GM11168 (cell line): ENCODE data around the gene STX2.
"Not testable (repeated sequence)": the region's sequence is repeated elsewhere in the genome, so short reads cannot be mapped to it uniquely, and the experiment has no call there.

Experiments
- in situ Hi-C: fragments of 300-500 bp; cut with MboI; formaldehyde crosslinking; loops from one replicate; pipeline ENCODE4 v1.12.0; 2022; ENCODE audit warnings: low sequenced_read_pairs; ENCODE audit not compliant: unreplicated experiment

STX2 gene

DNA sequence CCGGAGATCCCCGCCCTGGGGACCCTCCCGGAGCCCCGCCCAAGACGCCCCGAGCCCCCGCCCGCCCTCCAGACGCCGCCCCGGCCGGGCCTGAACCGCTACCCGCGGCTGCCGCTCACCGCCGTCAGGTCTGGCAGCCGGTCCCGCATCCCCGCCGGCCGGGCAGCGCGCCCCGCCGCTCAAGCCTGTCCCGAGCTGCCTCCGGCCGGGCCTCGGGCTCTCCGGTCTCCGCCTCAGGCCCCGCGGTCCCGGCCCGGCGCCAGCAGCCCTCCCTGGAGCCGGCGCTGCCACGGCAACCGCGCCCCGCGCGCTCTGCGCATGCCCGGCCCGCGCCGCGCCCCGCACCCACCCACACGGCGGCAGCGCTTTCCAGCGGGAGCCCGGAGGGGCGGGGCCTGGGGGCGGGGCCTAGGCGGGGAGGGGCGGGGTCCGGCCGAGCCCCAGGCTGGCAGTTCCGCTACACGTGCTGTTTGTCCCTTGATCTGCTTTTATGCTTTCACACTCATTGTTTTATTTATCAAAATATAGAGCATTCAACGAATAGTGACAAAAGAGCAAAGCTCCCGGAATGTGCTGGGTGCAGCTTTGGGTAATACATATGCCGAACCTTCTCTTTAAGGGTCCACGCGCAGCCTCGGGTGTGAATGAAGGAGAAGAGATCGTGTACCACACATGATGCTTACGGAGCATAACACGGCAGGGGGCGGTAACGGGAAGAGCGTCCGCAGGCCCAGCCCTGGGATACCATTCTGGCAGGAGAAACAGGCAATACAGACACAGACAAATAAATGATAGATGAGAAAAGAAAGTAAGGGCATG is at the start of gene STX2:
TSS of gene STX2 (minus strand) at position 300 of the 819 bp plus-strand sequence. CDS start at position 149, 151 bp downstream.
- in situ Hi-C loops = no loop called here

DNA sequence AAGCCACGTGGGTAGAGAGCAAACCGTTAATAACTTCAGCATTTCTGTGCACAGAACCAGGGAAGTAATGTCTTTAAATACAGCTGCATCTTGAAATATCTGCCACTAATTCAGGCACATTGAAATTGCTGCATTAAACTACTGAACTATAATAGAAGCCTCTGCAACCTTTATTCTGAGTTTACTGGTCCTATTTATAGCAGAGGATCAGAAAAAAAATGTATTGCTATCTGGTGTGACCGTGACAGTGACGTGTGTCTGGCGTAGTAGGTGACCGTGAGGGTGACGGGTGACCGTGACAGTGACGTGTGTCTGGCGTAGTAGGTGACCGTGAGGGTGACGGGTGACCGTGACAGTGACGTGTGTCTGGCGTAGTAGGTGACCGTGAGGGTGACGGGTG is 48.1 kb upstream of the STX2 start:
- in situ Hi-C loops = not testable (repeated sequence)

DNA sequence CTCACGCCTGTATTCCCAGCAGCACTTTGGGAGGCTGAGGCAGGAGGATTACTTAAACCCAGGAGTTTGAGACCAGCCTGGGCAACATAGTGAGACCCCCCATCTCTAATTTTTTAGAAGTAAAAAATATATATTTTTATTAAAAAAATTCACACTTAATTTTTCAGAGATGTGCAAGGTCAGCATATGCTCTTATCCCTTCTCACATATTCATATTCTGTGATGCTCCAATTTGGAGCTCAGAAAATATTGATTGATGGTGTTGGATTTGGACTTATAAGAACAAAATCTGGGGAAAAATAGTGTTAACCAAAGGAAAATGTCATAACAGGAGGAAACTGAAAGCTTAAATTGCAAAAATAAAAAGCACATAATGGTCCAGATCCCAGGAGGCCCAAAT is 42.5 kb upstream of the STX2 start:
- in situ Hi-C loops = no loop called here

DNA sequence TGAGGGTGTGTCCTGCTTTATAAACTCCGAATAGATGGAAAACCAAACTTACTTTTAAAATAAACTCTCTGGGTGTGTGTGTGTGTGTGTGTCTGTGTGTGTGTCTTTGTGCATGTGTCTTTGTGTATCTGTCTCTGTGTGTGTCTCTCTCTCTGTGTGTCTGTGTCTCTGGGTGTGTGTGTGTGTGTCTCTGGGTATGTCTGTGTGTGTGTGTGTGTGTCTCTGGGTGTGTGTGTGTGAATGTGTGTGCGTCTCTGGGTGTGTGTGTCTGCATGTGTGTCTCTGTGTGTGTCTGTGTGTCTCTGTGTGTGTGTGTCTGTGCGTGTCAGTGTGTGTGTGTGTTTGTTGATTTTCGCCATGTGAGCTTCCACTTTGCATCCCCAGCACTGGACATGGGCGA is 42.0 kb upstream of the STX2 start:
- in situ Hi-C loops = no loop called here

DNA sequence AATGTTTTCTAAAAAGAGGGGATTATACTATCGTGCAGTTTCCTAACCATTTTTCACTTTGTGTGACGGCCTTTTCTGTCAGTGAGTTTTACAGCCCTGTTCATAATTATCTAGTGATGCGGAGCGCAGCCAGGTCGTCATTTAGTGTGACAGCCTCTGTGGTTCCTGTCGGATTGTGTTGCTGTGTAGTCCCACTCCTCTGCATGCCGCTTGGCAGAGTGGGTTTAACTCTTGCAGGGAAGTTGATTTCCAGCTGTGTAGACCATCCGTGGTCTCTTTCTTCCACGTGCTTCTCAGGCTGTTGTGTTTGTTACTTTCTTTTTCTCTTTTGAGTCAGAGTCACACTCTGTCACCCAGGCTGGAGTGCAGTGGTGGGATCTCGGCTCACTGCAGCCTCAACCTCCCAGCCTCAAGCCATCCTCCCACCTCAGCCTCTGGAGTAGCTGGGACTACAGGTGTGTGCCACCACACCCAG is 41.4 kb upstream of the STX2 start:
- in situ Hi-C loops = no loop called here

DNA sequence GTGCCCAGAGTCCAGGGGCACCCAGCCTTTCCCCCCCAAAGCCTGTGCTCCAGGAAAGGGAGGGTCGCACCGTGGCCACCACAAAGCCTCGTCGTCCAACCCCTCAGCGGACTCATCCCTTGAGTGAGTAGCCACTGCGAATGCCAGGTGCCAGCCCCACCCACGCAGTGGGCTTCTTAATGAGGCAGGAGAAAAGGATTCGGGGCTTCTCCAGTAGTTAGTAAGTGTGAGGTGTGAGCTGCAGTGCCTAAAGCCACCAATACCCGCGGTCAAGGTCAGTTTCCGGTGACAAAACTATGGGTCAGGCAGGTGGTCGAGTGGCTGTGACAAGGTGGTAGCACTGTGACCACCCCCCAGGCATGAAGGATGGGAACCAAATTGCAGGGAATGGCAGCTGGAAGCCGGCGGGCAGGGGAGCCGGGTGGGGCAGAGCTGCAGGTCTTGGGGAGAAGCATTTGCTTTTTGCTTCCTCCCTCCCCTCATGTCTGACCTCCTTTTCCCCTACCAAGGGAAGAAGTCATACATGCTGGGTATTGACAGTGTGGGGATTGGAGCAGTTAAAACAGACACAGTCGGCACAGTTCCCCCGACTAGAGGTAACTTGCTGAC is 40.8 kb upstream of the STX2 start:
- in situ Hi-C loops = no loop called here

DNA sequence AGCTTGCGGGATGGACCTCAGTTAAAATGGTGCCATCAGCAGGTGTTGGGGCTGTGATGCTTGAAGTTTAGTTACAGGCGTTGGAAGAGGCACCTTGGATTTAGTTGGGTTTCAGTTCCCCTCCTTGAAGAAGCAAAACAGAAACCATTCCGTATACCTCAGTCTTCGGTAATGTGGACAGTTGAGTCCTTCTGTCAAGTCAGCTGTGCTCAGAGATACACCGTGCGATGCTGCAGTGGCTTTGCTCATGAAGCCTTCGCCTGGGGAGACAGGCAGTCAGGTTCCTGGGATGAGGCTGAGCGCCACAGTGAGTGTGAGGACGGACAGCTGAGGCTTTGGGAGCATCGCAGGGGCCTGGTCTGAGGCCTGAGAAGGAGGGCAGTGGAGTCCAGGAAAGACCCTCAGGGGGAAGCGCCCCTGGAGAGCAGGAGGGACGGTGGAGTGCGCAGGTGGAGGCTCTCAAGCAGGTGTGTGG is 40.2 kb upstream of the STX2 start:
- in situ Hi-C loops = no loop called here

DNA sequence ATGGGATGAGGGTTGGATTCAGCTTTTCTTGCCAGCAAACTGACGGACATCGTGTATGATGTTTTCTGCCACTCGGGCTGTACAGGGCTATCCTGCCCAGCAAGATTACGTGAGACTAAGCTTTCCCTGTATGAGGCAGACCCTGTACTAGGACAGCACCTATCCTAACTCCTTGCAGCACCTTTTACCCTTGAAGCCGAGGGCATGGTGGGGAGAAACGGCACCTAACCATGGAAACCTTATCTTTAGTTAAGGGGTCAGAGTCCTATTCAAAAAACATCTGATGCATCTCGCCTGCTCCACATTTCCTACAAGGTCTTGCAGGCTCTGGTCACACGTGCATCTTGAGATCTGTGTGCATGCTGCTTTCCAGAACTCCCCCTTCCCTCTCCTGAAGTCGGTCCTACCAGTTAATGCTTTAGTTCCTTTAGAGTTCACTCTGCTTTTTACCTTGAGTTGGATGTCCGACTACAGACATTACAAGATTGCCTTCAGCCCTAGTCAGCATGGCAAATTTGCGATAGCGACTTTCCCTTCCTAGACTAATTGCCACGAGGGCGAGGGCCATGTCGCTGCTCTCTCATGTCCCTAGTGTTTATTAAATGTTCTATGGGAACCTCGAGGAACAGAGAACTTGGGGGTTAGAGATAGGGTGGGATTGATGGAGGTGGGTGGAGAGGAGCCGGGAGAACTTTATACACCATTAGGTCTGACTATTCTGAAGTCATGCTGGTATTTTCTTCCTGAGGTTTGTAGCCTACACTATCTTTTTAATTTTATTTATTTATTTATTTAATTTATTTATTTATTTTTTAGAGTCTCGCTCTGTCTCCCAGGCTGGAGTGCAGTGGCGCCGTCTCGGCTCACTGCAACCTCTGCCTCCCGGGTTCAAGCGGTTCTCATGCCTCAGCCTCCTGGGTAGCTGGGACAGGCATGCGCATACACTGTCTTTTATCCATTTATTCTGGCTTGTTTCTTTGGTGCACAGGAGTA is 39.4 kb upstream of the STX2 start:
- in situ Hi-C loops = no loop called here

DNA sequence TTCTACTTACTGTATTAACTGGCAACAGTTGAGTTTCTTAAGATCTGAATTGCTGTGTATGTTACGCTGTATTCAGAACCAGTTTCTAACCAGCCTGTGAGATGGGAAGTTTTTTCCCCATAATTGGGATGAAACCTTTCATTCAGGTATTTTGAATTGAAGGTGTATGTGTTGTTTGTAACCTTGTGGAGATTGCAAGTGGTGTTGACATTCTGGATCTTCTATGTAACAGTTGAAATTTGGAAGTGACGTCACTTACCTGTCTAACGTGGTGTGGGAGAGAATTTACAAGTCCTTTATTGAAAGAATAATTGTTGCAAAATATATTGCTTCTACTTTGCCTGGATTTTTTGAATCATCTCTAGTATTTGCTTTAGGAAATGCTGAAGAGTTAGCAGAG is 38.3 kb upstream of the STX2 start:
- in situ Hi-C loops = no loop called here

DNA sequence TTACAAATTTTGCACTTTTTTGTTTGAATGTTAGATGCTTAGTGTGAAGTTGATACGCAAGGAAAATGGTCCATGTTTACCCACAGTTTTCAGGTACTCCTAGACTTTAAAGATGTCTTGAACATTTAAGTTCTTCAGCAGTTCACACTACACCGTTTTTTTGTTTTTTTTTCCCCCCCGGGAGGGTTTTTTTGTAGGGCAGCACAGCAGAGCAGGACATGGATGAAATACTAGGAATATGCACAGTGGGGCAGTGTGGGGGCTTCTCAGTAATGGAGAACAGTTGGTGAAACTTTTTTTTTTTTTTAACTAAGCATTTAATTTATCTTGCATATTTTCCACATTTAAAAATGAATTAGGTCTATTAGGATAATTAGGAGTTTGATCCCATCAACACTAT is 37.7 kb upstream of the STX2 start:
- in situ Hi-C loops = no loop called here

DNA sequence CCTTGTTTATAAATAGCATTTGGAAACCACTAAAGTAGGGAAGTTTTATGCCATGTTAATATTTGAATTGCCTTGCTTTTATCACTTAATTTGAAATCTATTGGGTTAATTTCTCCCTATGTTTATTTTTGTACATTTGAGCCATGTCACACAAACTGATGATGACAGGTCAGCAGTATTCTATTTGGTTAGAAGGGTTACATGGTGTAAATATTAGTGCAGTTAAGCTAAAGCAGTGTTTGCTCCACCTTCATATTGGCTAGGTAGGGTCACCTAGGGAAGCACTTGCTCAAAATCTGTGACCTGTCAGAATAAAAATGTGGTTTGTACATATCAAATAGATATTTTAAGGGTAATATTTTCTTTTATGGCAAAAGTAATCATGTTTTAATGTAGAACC is 37.2 kb upstream of the STX2 start:
- in situ Hi-C loops = no loop called here

DNA sequence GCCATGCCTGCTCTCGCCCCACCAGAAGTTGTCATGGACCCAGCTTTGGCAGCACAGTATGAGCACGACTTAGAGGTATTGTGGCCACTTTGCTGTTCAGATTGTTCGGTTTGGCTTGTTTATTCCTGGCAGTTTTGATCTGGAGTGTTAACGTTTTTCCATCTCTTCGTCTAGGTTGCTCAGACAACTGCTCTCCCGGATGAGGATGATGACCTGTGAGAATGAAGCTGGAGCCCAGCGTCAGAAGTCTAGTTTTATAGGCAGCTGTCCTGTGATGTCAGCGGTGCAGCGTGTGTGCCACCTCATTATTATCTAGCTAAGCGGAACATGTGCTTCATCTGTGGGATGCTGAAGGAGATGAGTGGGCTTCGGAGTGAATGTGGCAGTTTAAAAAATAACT is 36.7 kb upstream of the STX2 start:
- in situ Hi-C loops = not testable (repeated sequence)

DNA sequence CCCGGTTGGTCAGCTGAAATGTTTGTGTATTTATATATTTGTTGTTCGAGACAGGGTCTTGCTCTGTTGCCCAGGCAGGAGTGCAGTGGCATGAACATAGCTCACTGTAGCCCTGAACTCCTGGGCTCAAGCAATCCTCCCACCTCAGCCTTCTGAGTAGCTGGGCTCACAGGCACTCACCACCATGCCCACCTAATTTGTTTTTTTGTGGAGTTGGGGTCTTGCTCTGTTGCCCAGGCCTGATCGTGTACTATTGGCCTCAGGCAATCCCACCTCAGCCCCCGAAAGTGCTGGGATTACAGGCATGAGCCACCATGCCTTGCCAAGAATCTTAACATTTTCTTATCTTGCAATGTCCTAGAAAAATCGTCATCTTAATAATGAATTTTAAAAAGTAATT is 36.1 kb upstream of the STX2 start:
- in situ Hi-C loops = no loop called here

DNA sequence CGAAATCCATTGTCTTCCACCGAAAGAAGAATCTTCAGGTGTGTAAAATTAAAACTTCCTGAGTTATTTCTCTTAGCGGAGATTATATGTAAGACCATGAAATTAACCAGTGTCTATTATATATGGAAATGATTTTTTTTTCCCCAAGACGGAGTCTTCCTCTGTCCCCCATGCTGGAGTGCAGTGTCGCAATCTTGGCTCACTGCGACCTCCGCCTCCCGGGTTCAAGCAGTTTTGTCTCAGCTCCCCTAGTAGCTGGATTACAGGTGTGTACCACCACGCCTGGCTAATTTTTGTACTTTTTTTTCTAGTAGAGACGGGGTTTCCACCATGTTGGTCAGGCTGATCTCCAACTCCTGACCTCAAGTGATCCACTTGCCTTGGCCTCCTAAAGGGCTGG is 35.6 kb upstream of the STX2 start:
- in situ Hi-C loops = no loop called here

DNA sequence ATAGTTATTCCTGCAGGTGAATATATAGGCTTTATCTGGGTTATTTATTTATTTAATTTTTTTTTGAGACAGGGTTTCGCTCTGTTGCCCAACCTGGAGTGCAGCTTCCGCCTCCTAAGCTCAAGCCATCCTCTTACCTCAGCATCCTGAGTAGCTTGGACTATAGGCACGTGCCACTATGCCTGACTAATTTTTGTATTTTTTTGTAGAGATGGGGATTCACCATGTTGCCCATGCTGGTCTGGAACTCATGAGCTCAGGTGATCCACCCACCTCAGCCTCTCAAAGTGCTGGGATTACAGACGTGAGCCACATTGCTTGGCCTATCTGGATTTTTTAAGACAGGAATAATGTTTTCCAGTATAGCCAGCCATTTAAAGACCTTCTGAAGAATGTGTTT is 34.8 kb upstream of the STX2 start:
- in situ Hi-C loops = no loop called here

DNA sequence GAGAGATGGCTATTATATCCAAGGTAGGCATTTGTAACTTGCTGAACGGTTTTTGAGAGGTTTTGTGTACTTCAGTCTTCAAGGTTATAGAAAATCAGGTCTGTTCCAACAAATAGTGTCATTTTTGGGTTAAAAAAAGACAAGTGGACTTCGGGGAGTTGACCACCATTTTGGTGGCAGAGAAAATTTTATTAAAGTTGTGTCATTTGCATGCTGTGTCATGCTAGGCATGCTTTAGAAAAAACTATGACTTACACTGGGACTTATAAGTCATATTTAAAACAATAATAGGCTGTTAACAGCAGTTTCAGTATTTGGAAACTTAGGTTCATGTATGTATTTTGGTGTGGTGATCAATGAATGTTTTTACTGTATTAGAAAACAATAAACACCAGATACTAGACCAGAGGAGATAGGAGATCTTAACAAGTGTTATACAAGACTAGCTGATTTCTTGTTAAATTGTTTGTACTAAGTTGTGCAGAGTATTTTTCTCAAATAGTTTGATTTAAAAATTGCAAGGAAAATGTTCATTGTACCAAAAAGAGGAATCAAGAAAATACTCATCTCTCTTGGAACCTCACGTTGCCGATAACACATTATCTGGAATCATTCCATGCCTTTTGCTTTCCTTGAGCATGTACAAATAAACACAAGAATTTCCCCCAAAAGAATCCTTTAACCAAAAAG is 34.2 kb upstream of the STX2 start:
- in situ Hi-C loops = no loop called here

DNA sequence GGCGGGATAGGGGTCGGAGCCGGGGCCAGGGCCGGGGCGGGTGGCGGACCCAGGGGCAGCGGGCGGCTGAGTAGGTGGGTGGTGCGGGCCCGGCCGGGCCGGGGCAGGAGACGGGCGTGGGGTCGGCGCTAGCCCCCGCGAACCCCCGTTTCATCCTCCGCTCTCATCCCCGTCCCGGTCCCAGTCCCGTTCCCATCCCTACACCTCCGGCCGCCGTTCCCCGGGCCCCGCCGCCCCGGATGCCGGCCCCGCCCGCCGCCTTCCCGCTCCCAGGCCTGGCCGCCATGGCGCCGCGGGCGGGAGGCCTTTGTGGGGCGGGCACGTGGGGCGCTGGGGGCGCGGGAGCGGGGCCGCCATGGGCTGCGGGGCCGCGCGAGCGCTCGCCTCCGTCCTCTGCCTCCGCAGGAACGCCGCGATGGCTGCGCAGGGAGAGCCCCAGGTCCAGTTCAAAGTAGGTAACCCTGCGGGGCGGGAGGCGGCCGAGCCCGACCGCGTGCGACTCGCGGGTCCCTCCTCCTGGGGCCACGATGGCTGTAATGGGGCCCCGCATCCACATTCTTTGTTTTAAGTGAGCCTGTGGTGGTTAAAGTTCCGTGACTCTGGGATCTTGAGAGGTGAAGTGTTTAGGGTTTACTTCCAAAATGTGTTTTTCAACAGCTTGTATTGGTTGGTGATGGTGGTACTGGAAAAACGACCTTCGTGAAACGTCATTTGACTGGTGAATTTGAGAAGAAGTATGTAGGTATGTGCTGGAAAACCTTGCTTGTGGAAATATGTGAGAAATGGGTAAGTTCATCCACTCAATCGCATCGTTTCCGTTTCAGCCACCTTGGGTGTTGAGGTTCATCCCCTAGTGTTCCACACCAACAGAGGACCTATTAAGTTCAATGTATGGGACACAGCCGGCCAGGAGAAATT is 33.4 kb upstream of the STX2 start:
- in situ Hi-C loops = no loop called here

DNA sequence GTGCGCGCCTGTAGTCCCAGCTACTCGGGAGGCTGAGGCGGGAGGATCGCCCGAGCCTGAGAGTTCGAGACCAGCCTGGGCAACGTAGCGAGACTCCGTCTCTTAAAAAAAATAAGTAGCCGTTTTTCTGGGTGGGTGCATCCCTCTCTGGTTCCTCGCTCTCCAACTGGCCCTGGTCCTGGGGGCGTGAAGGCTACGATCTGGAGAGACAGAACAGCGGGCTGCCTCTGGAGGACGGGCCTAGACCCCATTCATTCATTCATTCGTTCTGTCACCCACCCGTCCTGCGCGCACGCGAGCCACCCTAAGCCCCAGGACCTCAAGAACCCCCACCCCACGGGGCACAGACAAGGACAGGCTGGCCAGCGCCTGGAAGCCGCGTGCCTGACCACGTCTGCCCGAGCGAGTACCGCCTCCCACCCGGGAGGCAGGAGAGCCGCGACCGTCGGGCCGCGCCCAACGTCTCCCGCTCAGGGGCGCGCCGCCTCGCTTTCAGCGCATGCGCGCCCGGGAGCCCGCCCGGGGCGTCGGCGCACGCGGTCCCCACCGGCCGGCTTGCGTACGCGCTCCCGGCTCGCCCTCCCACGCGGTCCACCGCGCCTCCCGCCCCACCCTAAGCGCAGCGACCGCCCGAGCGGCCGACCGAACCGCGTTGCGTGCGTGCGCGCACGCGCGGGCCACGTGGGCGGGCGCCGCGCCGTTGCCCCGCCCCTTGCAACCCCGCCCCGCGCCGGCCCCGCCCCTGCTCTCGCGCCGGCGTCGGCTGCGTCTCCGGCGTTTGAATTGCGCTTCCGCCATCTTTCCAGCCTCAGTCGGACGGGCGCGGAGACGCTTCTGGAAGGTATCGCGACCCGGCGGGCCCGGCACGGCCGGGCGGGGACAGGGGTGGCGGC is 32.5 kb upstream of the STX2 start, which contains the start of gene RAN:
TSS of gene RAN (plus strand) at position 781 of the 893 bp plus-strand sequence. CDS start 528 bp downstream, outside the sequence.
- in situ Hi-C loops = no loop called here
